Astrocyte (in vitro differentiated cells and primary cell): ENCODE results near the gene PPP1CC. TPM values are rescaled to one million over a fixed set of nuclear protein-coding genes. Genes with fewer than 3 reads are reported as not detected.
A peak's percentile ranks its signal among the peaks of the same experiment; 100 is the strongest.

ENCODE experiments used
- DNase-seq: peaks from one replicate; pipeline ENCODE4 v3.0.0-alpha.2; 2010; ENCODE audit warnings: low read depth
- FAIRE-seq: peaks from 2 replicates; lab custom pipeline; 2011; peaks lifted over from hg19 to GRCh38; lab: Jason Lieb, UNC
- H2AFZ ChIP-seq: 2 replicates; pipeline ENCODE4 v1.6.0; 2012; ENCODE audit warnings: low read depth, low read length, inconsistent platforms
- H3K27ac ChIP-seq: 2 replicates; pipeline ENCODE4 v1.5.1; 2011; ENCODE audit warnings: low read depth, low read length, inconsistent platforms
- H3K27me3 ChIP-seq: 2 replicates; pipeline ENCODE4 v1.6.0; 2011; ENCODE audit warnings: low read length, inconsistent platforms; ENCODE audit not compliant: insufficient read depth
- H3K36me3 ChIP-seq: 2 replicates; pipeline ENCODE4 v1.5.1; 2011; ENCODE audit warnings: low read length, inconsistent platforms; ENCODE audit not compliant: insufficient read depth
- H3K4me1 ChIP-seq: 2 replicates; pipeline ENCODE4 v1.5.1; 2011; ENCODE audit warnings: low read length, inconsistent platforms; ENCODE audit not compliant: insufficient read depth
- H3K4me2 ChIP-seq: 2 replicates; pipeline ENCODE4 v1.6.0; 2012; ENCODE audit warnings: low read length, inconsistent platforms
- H3K4me3 ChIP-seq: 2 replicates; pipeline ENCODE4 v1.5.1; 2011; ENCODE audit warnings: low read depth, mild to moderate bottlenecking, low read length, inconsistent platforms; ENCODE audit not compliant: insufficient read depth
- H3K79me2 ChIP-seq: 2 replicates; pipeline ENCODE4 v1.6.0; 2012; ENCODE audit warnings: mild to moderate bottlenecking, low read length, inconsistent platforms; ENCODE audit not compliant: insufficient read depth
- H3K9ac ChIP-seq: 2 replicates; pipeline ENCODE4 v1.6.0; 2012; ENCODE audit warnings: mild to moderate bottlenecking, low read length, inconsistent platforms
- H3K9me3 ChIP-seq: 2 replicates; pipeline ENCODE4 v1.5.1; 2012; ENCODE audit warnings: low read depth, mild to moderate bottlenecking, low read length, inconsistent platforms; ENCODE audit not compliant: insufficient read depth
- H4K20me1 ChIP-seq: 2 replicates; pipeline ENCODE4 v1.6.0; 2012; ENCODE audit warnings: low read length, inconsistent platforms; ENCODE audit not compliant: insufficient read depth
- H3K27ac Mint-ChIP-seq: one replicate; pipeline ENCODE4 v1.8.0; 2021; ENCODE audit warnings: mild to moderate bottlenecking, mixed read lengths; ENCODE audit not compliant: unreplicated experiment
- H3K27me3 Mint-ChIP-seq: one replicate; pipeline ENCODE4 v1.8.0; 2021; ENCODE audit warnings: low read depth, mixed read lengths; ENCODE audit not compliant: unreplicated experiment
- H3K36me3 Mint-ChIP-seq: one replicate; pipeline ENCODE4 v1.8.0; 2021; ENCODE audit warnings: low read depth, mixed read lengths; ENCODE audit not compliant: unreplicated experiment
- H3K4me1 Mint-ChIP-seq: one replicate; pipeline ENCODE4 v1.8.0; 2021; ENCODE audit warnings: low read depth, mixed read lengths; ENCODE audit not compliant: unreplicated experiment
- H3K4me3 Mint-ChIP-seq: one replicate; pipeline ENCODE4 v1.8.0; 2021; ENCODE audit warnings: mild to moderate bottlenecking, moderate library complexity, mixed read lengths; ENCODE audit not compliant: unreplicated experiment
- H3K9me3 Mint-ChIP-seq: one replicate; pipeline ENCODE4 v1.8.0; 2021; ENCODE audit warnings: mild to moderate bottlenecking, mixed read lengths; ENCODE audit not compliant: unreplicated experiment
- EZH2 ChIP-seq: IDR thresholded peaks from 2 replicates; pipeline ENCODE4 v1.6.1; 2012; ENCODE audit warnings: mild to moderate bottlenecking, low read length, inconsistent platforms; ENCODE audit not compliant: insufficient read depth
- total RNA-seq: library from RNA; stranded (reverse); gene quantifications from 2 replicates; pipeline ENCODE4 v1.2.1, GENCODE V29; 2021
- TF ChIP-seq, protein P1 (sequence below): IDR thresholded peaks from 2 replicates; pipeline ENCODE4 v1.5.1; 2011; ENCODE audit warnings: low read depth, mild to moderate bottlenecking, inconsistent platforms, low read length, moderate library complexity; ENCODE audit not compliant: insufficient read depth

PPP1CC gene
- total RNA-seq, 1 donor from 2014 or later: 107 TPM

- peaks cover 5% of the 10 kb centered on the region for H3K27me3 ChIP-seq
- H3K27ac Mint-ChIP-seq: peak within 1 kb of the TSS; percentile 47
- peaks cover 3% of the 10 kb centered on the region for H3K4me1 Mint-ChIP-seq
- H3K4me3 ChIP-seq: peak within 1 kb of the TSS; percentile 46
- H3K79me2 ChIP-seq: no peaks in the 10 kb centered on the region
- H3K4me1 ChIP-seq: no peaks in the 10 kb centered on the region
- H3K4me3 Mint-ChIP-seq: peak within 1 kb of the TSS; percentile 76
- DNase-seq (no peak), FAIRE-seq (no peak)
- no peaks in the 10 kb centered on the region for H3K9me3 ChIP-seq
- peak within 1 kb of the TSS; percentile 92 for H2AFZ ChIP-seq
- no peaks in the 10 kb centered on the region for H3K36me3 ChIP-seq
- no peak within 1 kb of the TSS for H3K27ac ChIP-seq
- H3K27me3 Mint-ChIP-seq: peaks cover 43% of the 10 kb centered on the region
- H3K9ac ChIP-seq: peak within 1 kb of the TSS; percentile 67
- H3K9me3 Mint-ChIP-seq: peaks cover 9% of the 10 kb centered on the region
- no peaks in the 10 kb centered on the region for H3K36me3 Mint-ChIP-seq
- TF ChIP-seq EZH2: no peak
- TF ChIP-seq, protein P1, sequence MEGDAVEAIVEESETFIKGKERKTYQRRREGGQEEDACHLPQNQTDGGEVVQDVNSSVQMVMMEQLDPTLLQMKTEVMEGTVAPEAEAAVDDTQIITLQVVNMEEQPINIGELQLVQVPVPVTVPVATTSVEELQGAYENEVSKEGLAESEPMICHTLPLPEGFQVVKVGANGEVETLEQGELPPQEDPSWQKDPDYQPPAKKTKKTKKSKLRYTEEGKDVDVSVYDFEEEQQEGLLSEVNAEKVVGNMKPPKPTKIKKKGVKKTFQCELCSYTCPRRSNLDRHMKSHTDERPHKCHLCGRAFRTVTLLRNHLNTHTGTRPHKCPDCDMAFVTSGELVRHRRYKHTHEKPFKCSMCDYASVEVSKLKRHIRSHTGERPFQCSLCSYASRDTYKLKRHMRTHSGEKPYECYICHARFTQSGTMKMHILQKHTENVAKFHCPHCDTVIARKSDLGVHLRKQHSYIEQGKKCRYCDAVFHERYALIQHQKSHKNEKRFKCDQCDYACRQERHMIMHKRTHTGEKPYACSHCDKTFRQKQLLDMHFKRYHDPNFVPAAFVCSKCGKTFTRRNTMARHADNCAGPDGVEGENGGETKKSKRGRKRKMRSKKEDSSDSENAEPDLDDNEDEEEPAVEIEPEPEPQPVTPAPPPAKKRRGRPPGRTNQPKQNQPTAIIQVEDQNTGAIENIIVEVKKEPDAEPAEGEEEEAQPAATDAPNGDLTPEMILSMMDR: no peak
- H3K4me2 ChIP-seq: peak within 1 kb of the TSS; percentile 87
- no peaks in the 10 kb centered on the region for H4K20me1 ChIP-seq
These were observed 54.0 kb downstream of the PPP1CC start, which contains the start of gene HVCN1 for GRCh38 chr12:110688446-110689280. Gene HVCN1 (minus strand): TSS chr12:110689115. CDS start chr12:110683245, 5,870 bp downstream.

- Mint-ChIP-seq H3K27ac (no peak overlapping the region), H3K9me3 (peaks cover 9% of the 10 kb centered on the region), H3K4me1 (peaks cover 3% of the 10 kb centered on the region), H3K4me3 (peak overlapping the region; percentile 60), H3K36me3 (no peaks in the 10 kb centered on the region), H3K27me3 (peaks cover 43% of the 10 kb centered on the region)
- TF ChIP-seq, protein P1: no peak
- no peak for TF ChIP-seq EZH2
- Histone ChIP-seq H3K4me2 (no peak overlapping the region), H2AFZ (no peak overlapping the region), H3K4me1 (no peaks in the 10 kb centered on the region), H3K9me3 (no peaks in the 10 kb centered on the region), H3K27me3 (peaks cover 5% of the 10 kb centered on the region), H3K27ac (no peak overlapping the region), H3K36me3 (no peaks in the 10 kb centered on the region), H3K4me3 (no peak overlapping the region), H3K79me2 (no peaks in the 10 kb centered on the region), H3K9ac (no peak overlapping the region), H4K20me1 (no peaks in the 10 kb centered on the region)
- FAIRE-seq (no peak), DNase-seq (no peak)
These were observed 55.1 kb downstream of the PPP1CC start for GRCh38 chr12:110687396-110688169.
